ENCODE data around the gene BAG2.

DNA sequence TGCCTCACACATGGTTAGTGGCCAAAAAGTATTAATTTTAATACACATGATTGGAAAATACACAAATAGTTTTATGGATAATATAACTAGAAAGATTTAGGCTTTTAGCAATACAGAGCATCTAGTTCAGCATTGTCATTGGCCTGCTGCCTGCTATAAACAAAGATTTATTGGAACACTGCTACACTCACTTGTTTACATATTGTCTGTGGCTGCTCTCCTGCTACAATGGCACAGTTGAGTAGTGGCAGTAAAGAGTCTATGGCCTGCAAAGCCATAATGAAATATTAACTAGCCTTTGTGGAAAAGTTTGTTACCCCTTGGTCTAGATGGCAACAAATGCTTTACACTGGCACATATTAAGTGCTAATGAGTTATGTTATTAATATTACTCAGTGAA, 44.4 kb upstream of the BAG2 start:
- TF ChIP-seq TAF1 (IDR thresholded peaks at IDR 0.05; ENCODE audit: borderline replicate concordance, low read depth, low read length) (no peak), POLR2A (IDR thresholded peaks at IDR 0.05; ENCODE audit: low read depth, low read length) (no peak)

Data from GM12892 (cell line).